HG02943 (cell line): ENCODE data around the gene C19orf53.
A peak's percentile ranks its signal among the peaks of the same experiment; 100 is the strongest.
"Not testable (repeated sequence)": the region's sequence is repeated elsewhere in the genome, so short reads cannot be mapped to it uniquely, and the experiment has no call there.

Experiments
- ATAC-seq: cut with Tn5 transposase; IDR thresholded peaks from one replicate; pipeline ENCODE4 v1.9.1; 2021; ENCODE audit warnings: mild to moderate bottlenecking, low read depth, moderate library complexity; ENCODE audit not compliant: unreplicated experiment

The C19orf53 gene

GRCh38 chr19:13774217-13775191 is at the start of gene C19orf53:
C19orf53 (plus strand) TSS chr19:13774456; CDS start chr19:13774478, 22 bp downstream.
- peak; percentile 80 for ATAC-seq

DNA sequence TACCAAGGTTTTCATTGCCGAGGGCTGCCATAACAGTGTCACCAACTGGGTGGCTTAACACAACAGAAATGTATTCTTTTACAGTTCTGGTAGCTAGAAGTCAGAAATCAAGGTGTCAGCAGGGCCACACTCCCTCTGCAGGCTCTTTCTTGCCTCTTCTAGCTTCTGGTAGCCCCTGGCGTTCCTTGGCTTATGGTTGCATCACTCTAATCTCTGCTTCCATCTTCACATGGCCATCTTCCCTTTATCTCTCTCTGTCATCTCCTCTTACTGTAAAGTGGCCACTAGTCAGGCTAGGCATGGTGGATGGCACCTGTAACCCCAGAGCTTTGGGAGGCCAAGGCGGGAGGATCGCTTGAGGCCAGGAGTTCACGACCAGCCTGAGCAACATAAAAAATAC is 47.9 kb upstream of the C19orf53 start:
- ATAC-seq = no peak

DNA sequence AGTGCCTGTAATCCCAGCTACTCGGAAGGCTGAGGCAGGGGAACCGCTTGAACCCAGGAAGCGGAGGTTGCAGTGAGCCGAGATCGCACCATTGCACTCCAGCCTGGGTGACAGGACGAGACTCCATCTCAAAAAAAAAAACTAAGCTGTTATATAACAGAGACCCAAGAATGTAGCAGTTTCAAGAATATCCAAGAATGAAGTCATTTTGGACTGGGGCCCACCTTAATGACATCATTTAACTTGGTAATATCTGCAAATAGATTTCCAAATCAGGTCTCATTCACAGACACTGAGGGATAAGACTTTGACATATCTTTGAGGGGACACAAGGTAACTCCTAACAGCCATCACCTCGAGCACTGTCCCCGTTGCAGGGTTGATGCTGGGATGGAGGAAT is 46.5 kb upstream of the C19orf53 start:
- ATAC-seq = no peak

GRCh38 chr19:13729859-13730258 is 44.4 kb upstream of the C19orf53 start:
- ATAC-seq = no peak

GRCh38 chr19:13731147-13731964 is 42.9 kb upstream of the C19orf53 start:
- no peak for ATAC-seq

DNA sequence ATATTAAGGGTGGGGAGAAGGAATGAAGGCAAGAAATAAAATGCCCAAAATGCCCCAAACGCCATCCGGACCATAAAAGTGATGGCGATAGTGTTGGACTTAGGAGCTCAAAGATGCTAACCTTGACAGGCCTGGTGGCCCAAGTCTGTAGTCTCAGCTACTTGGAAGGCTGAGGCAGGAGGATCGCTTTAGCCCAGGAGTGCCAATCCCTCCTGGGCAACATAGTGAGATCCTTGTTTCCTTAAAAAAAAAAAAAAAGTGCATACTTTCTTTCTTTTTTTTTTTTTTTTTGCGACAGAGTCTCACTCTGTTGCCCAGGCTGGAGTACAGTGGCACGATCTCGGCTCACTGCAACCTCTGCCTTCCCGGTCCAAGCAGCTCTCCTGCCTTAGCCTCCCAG is 41.9 kb upstream of the C19orf53 start:
- ATAC-seq = no peak

- ATAC-seq = no peak
Observed at GRCh38 chr19:13734751-13735150, 39.5 kb upstream of the C19orf53 start.

DNA sequence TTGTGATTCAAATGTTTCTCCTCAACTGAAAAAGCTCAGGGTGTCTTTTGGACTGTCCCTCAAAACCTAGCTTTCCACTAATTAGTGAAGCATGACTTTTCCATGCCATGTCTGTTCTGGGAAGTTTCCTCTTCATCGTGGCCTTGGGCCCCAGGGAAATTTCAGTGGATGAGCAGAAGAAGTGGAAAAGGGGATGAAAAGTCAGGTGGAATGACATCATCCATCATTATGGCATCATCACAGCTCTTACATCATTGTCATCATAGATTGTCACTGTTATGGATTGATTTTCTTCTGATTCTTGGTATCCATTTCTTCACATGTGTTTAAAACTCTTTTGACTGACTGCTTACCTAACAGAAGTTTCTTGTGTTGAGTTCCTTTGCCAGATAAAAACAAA is 36.2 kb upstream of the C19orf53 start:
- ATAC-seq = no peak

DNA sequence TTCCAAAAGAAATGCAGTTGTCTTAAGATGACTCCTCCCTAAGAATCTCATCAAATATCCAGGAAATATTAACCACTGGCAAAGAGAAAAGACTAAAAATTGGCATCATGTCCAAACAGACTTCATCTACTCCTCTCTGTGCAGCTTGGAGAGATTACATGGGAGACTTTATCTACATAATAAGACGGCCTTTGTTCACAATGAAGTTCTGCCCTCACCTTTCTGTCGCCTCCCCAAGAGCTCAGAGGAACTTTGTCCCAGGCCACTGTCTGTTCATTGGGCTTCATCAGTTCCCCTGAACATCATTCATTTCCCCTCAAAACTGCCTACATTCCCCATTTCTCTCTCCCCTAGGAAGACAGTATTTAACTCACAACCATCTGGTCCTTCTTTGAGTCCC is 32.4 kb upstream of the C19orf53 start:
- ATAC-seq = no peak

GRCh38 chr19:13742756-13743155 is 31.5 kb upstream of the C19orf53 start:
- ATAC-seq = no peak

DNA sequence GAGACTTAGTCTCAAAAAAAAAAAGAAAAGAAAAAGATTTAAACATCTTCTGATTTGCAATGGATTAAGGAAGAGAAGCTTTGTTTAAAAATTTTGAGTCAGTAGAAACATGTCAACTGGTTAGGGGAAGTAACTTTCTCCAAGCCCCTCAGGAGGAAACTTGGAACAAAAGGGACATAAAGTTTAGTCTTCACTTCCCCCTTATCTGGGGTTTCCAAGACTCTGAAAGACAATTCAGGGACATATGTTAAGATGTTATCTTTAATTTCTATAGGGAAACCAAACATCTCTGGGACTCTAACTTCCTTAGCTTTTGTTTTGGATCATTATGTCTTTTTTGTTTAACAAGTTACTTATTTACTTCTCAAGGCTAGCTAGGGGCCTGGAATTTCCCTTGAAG is 30.1 kb upstream of the C19orf53 start:
- ATAC-seq = no peak

- ATAC-seq = no peak
Observed at GRCh38 chr19:13747098-13747453, 27.2 kb upstream of the C19orf53 start.

DNA sequence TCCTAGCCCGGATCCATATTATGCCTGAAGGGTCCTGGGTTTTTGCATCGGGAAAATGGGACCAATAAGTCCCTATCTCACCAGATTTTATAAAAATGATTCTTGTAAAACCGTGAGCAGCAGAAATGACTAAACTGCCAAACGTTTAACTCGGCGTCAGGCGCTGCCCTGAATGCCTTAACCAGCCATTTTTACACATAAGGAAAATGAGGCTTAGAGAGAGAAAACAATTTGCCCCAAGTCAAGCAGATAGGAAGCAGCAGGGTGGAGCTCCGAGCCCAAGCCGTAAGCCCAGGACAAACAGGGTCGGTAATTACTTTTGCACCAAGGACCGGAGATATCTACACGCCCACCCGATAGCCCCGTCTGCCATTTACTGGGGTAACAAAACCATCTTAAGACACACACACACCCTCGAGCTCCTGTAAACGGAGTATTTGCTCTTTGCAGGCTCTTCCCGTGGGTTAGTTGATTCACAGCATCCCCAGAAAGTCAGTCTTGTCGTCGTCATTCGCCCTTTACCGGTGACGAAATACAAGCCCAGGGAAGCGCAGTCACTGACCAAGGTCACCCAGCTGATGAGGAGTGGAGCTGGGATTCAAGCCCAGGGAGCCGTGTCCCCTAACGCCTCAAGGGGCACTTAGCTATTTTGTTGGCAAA is 26.0 kb upstream of the C19orf53 start:
- ATAC-seq = no peak

- ATAC-seq = no peak
Observed at GRCh38 chr19:13751436-13751835, 22.8 kb upstream of the C19orf53 start.

GRCh38 chr19:13753622-13754021 is 20.6 kb upstream of the C19orf53 start:
- ATAC-seq = not testable (repeated sequence)

GRCh38 chr19:13756210-13756609 is 18.0 kb upstream of the C19orf53 start:
- ATAC-seq = no peak

DNA sequence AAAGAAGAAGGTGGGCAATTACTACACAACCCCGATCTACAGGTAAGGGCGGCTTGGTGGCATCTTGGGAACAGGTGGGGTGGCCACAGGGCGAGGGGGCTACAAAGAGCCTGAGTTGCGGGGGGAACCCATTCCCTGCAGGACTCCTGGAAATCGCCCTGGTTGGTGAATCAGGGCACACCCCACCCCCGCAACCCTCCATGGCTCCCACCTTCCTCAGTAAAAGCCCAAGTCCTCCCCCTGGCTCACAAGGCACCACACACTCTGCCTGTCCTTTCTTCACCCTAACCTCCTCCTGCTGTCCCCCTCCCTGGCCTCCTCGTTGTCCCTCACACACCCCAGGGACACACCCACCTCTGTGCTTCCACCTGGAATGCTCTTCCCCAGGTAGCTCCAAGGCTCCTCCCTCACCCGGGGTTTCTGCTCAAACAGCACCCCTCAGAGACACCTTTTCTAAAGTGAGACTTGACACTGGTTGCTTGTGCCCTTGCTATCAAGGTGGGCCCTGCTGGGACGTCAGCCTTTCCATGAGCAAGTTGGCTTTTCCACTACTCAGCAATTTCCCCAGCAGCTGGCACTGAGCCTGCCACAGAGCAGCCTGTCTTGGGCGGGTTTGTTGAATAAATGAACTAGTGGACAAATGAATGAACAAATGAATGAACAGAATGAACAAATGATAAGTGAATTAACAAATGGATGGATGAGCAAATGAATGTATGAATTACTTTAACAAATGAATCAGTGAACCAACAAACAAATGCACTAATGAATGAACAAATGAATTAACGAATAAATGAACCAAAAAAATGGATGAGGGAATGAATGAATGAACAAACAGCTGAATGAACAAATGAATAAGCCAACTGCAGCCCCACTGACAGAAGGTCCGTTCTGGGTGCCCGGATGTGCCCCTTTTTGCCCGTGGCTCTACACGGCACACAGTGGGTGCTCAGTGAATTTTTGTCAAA is 16.2 kb upstream of the C19orf53 start:
- no peak for ATAC-seq

DNA sequence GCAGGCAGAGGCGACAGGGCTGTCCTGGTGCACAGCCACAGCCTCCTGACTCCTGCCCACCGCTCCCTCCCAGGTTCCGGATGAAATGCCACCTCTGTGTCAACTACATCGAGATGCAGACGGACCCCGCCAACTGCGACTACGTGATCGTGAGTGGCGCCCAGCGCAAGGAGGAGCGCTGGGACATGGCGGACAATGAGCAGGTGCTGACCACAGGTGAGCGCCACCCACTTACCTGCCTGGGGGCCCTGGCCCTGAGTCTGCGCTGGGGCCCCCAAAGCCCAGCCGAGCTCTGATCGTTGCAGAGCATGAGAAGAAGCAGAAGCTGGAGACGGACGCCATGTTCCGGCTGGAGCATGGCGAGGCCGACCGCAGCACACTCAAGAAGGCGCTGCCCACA is 15.5 kb upstream of the C19orf53 start:
- ATAC-seq = no peak

DNA sequence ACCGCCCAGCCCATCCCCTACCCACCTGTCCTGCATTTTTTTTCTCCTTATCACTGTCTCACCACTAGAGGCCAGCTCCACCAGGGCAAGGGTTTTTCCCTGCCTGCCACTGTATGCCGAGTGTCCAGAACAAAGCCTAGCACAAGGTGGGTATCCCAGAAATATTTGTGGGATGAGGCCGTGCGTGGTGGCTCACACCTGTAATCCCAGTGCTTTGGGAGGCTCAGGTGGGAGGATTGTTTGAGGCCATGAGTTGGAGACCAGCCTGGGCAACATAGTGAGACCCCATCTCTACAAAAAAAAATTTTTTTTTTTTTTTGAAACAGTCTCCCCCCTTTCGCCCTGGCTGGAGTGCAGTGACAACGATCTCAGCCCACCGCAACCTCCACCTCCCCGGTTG is 12.8 kb upstream of the C19orf53 start:
- no peak for ATAC-seq
